ENCODE results near the gene MROH8. TPM values are rescaled to one million over a fixed set of nuclear protein-coding genes. Genes with fewer than 3 reads are reported as not detected.

Gene MROH8
- total RNA-seq, 1 experiment from 2014 or later = 2.1 TPM

DNA sequence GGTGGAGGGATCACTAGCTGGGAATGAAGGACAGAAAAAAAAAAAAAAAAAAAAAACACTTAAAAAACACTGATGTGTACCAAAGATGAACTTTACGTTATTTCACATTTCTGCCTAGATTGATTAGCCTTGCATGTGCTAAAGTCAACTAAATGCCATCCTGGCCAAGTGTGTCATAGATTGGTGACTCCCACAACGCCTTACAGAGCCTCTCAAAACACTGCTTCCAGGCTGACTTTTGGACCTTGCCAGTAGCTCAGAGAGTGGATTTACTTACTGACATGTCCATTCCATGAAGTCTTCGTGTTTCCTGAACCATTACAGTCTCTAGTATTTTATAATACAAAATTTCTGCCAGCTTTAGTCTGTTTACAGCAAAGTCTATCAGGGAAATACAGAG is 124.1 kb downstream of the MROH8 start:
- no peak for DNase-seq
- Histone ChIP-seq H3K4me3 (no peak overlapping the region), H3K9me3 (replicated peaks) (no peaks in the 10 kb centered on the region), H3K27me3 (no peaks in the 10 kb centered on the region), H3K36me3 (peaks cover 88% of the 10 kb centered on the region), H3K27ac (no peak overlapping the region), H3K4me1 (no peaks in the 10 kb centered on the region)

DNA sequence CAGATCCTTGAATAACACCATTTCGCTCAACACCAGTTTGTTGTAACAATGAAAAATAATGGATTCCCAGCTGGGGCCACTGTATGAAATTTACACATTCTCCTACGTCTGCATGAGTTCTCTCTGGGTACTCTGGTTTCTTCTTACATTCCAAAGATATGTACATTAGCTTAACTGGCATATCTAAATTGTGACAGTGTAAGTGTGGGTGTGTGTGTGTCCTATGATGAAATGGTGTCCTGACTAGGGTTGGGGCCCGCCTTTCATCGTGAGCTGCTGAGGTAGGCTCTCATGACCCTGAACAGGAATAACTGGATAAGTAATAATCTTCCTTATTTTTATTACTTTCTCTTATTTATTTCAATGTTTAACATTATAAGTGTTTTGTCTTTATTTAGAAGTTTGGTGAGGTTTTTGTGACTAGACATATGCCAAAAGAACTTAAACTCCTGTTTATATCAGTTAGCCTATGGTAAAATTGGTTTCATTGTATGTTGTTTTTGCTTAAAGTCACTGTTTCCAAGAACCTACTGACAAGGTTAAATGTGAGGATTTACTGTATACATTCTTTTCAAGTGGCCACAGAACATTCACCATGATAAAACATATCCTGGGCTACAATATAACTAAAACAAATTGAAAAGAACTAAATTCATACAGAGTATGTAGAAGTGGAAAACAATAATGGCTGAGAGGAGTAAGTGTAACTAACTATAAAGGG is 126.0 kb downstream of the MROH8 start:
- H3K27ac ChIP-seq = no peak overlapping the region
- no peaks in the 10 kb centered on the region for H3K9me3 ChIP-seq (replicated peaks)
- H3K4me3 ChIP-seq = no peak overlapping the region
- peaks cover 81% of the 10 kb centered on the region for H3K36me3 ChIP-seq
- H3K27me3 ChIP-seq = no peaks in the 10 kb centered on the region
- no peak for DNase-seq
- no peaks in the 10 kb centered on the region for H3K4me1 ChIP-seq

Other genes with a start within 250 kb of the MROH8 start
- gene SAMHD1, start 227.8 kb downstream of the MROH8 start, total RNA-seq (2014; rRNA removed; shearing (Covaris generic)) = 10.1 and 11.9 TPM in 2 replicates
- 41.3 and 43.6 TPM in 2 replicates for gene RBL1, start 83.6 kb downstream of the MROH8 start, total RNA-seq (2014; rRNA removed; shearing (Covaris generic))
- 369 and 373 TPM in 2 replicates for gene RPN2, start 218 bp downstream of the MROH8 start, total RNA-seq (2014; rRNA removed; shearing (Covaris generic))
- gene GHRH, start 82.3 kb upstream of the MROH8 start, total RNA-seq (2014; rRNA removed; shearing (Covaris generic)) = not detected in 2 replicates
- 28.9 and 32.4 TPM in 2 replicates for gene MANBAL, start 110.1 kb upstream of the MROH8 start, total RNA-seq (2014; rRNA removed; shearing (Covaris generic))
- gene SRC, start 166.6 kb upstream of the MROH8 start, total RNA-seq (2014; rRNA removed; shearing (Covaris generic)) = 14.9 and 15.4 TPM in 2 replicates

Data from SJCRH30 (cell line).